Trophoblast cell (in vitro differentiated cells and primary cell): ENCODE data around the gene ZNF556.

ENCODE experiments used
- DNase-seq, 2 donors: peaks; one replicate each; pipeline ENCODE4 v3.0.0-alpha.2; 2016
- H2AFZ ChIP-seq: 2 replicates; pipeline ENCODE4 v1.6.1; 2013; ENCODE audit warnings: low read length, moderate library complexity, mild to moderate bottlenecking; ENCODE audit not compliant: insufficient read depth, poor library complexity
- H2AK5ac ChIP-seq: 2 replicates; pipeline ENCODE4 v1.6.1; 2013; ENCODE audit warnings: mild to moderate bottlenecking, low read length
- H2BK120ac ChIP-seq: 2 replicates; pipeline ENCODE4 v1.6.1; 2013; ENCODE audit warnings: low read length, mild to moderate bottlenecking, moderate library complexity; ENCODE audit not compliant: insufficient read depth, poor library complexity
- H2BK12ac ChIP-seq: 2 replicates; pipeline ENCODE4 v1.6.1; 2013; ENCODE audit warnings: mild to moderate bottlenecking, low read length, moderate library complexity
- H2BK5ac ChIP-seq: 2 replicates; pipeline ENCODE4 v1.6.1; 2013; ENCODE audit warnings: low read length, low read depth, moderate library complexity, mild to moderate bottlenecking; ENCODE audit not compliant: poor library complexity
- H3K14ac ChIP-seq: 2 replicates; pipeline ENCODE4 v1.6.1; 2013; ENCODE audit warnings: mild to moderate bottlenecking, low read length
- H3K18ac ChIP-seq: 2 replicates; pipeline ENCODE4 v1.6.1; 2013; ENCODE audit warnings: mild to moderate bottlenecking, low read length
- H3K23ac ChIP-seq: 2 replicates; pipeline ENCODE4 v1.6.1; 2013; ENCODE audit warnings: low read length
- H3K27ac ChIP-seq: 2 replicates; pipeline ENCODE4 v1.5.1; 2013; ENCODE audit warnings: low read depth, mild to moderate bottlenecking, inconsistent platforms, low read length, moderate library complexity
- H3K27me3 ChIP-seq: 2 replicates; pipeline ENCODE4 v1.6.1; 2013; ENCODE audit warnings: inconsistent platforms, mild to moderate bottlenecking, low read length, moderate library complexity; ENCODE audit not compliant: insufficient read depth
- H3K36me3 ChIP-seq, 2 experiments: 1 replicate in 1 of 2; 2 replicates in 1 of 2; pipeline ENCODE4 v1.6.1; 2013; ENCODE audit warnings: low read length in 2 of 2, mild to moderate bottlenecking in 2 of 2, moderate library complexity in 1 of 2; ENCODE audit not compliant: insufficient read depth in 2 of 2, control insufficient read depth in 1 of 2
- H3K4ac ChIP-seq: 2 replicates; pipeline ENCODE4 v1.6.1; 2013; ENCODE audit warnings: low read depth, mild to moderate bottlenecking, low read length, moderate library complexity
- H3K4me1 ChIP-seq, 2 experiments: 1 replicate in 1 of 2; 2 replicates in 1 of 2; pipeline ENCODE4 v1.6.1; 2013; ENCODE audit warnings: low read length in 2 of 2, mild to moderate bottlenecking in 2 of 2, moderate library complexity in 1 of 2; ENCODE audit not compliant: insufficient read depth in 2 of 2, control insufficient read depth in 1 of 2
- H3K4me2 ChIP-seq: 2 replicates; pipeline ENCODE4 v1.6.1; 2013; ENCODE audit warnings: inconsistent platforms, mild to moderate bottlenecking, low read length, moderate library complexity
- H3K4me3 ChIP-seq: 2 replicates; pipeline ENCODE4 v1.5.1; 2013; ENCODE audit warnings: mild to moderate bottlenecking, low read depth, low read length, inconsistent platforms
- H3K79me1 ChIP-seq: one replicate; pipeline ENCODE4 v1.6.1; 2013; ENCODE audit warnings: low read length
- H3K79me2 ChIP-seq: 2 replicates; pipeline ENCODE4 v1.6.1; 2013; ENCODE audit warnings: low read length, mild to moderate bottlenecking; ENCODE audit not compliant: control insufficient read depth, insufficient read depth, poor library complexity
- H3K9ac ChIP-seq: 2 replicates; pipeline ENCODE4 v1.6.1; 2013; ENCODE audit warnings: mild to moderate bottlenecking, low read length
- H3K9me3 ChIP-seq: 2 replicates; pipeline ENCODE4 v1.6.1; 2013; ENCODE audit warnings: low read depth, mild to moderate bottlenecking, control low read depth, inconsistent platforms, low read length; ENCODE audit not compliant: insufficient read depth
- H4K12ac ChIP-seq: 2 replicates; pipeline ENCODE4 v1.6.1; 2013; ENCODE audit warnings: low read depth, mild to moderate bottlenecking, low read length, moderate library complexity
- H4K8ac ChIP-seq: 2 replicates; pipeline ENCODE4 v1.6.1; 2013; ENCODE audit warnings: low read depth, mild to moderate bottlenecking, low read length, moderate library complexity
- H4K91ac ChIP-seq: one replicate; pipeline ENCODE4 v1.6.1; 2013; ENCODE audit warnings: low read depth, mild to moderate bottlenecking, low read length, moderate library complexity
- WGBS: extraction: QIAGEN DNeasy Blood & Tissue Kit; methylation state at CpG from one replicate; pipeline ENCODE4 v1.1.7; 2013; ENCODE audit warnings: missing lambda C conversion rate; ENCODE audit not compliant: insufficient read length, insufficient coverage; ENCODE audit errors: extremely low coverage; 5-methylcytosine and 5-hydroxymethylcytosine counted together

The ZNF556 gene

GRCh38 chr19:2927032-2927430 is 59.9 kb downstream of the ZNF556 start:
- Histone ChIP-seq H4K91ac (no peak overlapping the region), H3K18ac (no peak overlapping the region), H3K9ac (no peak overlapping the region), H3K79me2 (no peaks in the 10 kb centered on the region), H3K9me3 (peaks cover 1% of the 10 kb centered on the region), H3K4me2 (no peak overlapping the region), H3K23ac (no peak overlapping the region), H3K4me3 (no peak overlapping the region), H3K14ac (no peak overlapping the region), H3K4ac (no peak overlapping the region), H3K27me3 (no peaks in the 10 kb centered on the region), H4K12ac (no peak overlapping the region), H3K79me1 (no peaks in the 10 kb centered on the region), H2BK12ac (no peak overlapping the region), H2BK120ac (no peak overlapping the region), H2AK5ac (no peak overlapping the region), H4K8ac (no peak overlapping the region), H2BK5ac (no peak overlapping the region), H2AFZ (no peak overlapping the region), H3K27ac (no peak overlapping the region), H3K4me1 (peaks cover 0 to 11% of the 10 kb centered on the region in 2 experiments), H3K36me3 (peaks cover 2% of the 10 kb centered on the region in 2 experiments)
- DNase-seq, result no peak
- WGBS, result no CpG with 5 or more reads among the region's 18 CpGs
